PC-9 (cell line): ENCODE measurements around the gene ADAMTS19. TPM values are rescaled to one million over a fixed set of nuclear protein-coding genes. Genes with fewer than 3 reads are reported as not detected.

Experiments
- BruUV-seq: library from RNA; stranded (reverse); fragments of 400-500 nt; replicated peaks from 2 replicates; lab custom pipeline; 2021; lab: Mats Ljungman, UMichigan
- CTCF ChIA-PET: fragments of 300-600 bp; sonication (Branson Sonifier 250); formaldehyde crosslinking; loops from one replicate; lab custom pipeline; 2022; ENCODE audit warnings: antibody characterized with exemption; lab: Charles Lee
- POLR2A ChIA-PET: fragments of 300-600 bp; sonication (Branson Sonifier 250); formaldehyde crosslinking; loops from one replicate; lab custom pipeline; 2022; ENCODE audit warnings: antibody characterized with exemption; ENCODE audit not compliant: unreplicated experiment; lab: Charles Lee
- DNase-seq, 2 experiments: peaks; one replicate each; pipeline versions ENCODE4 v3.0.0 to v3.0.0-alpha.2; 2015 to 2022; ENCODE audit warnings: mixed read lengths in 1 of 2
- H2AFZ ChIP-seq: fragments of 200-600 bp; sonication (generic); 2 replicates; pipeline ENCODE4 v1.8.1; 2017; ENCODE audit warnings: antibody characterized with exemption
- H3F3A ChIP-seq: fragments of 200-600 bp; sonication (generic); 2 replicates; pipeline ENCODE4 v1.8.1; 2017; ENCODE audit warnings: antibody characterized with exemption, mild to moderate bottlenecking, low read depth; ENCODE audit not compliant: insufficient read depth
- H3K27ac ChIP-seq: fragments of 200-600 bp; sonication (generic); 2 replicates; pipeline ENCODE4 v1.6.1; 2016; ENCODE audit warnings: mixed run types
- H3K27me3 ChIP-seq: fragments of 200-600 bp; sonication (generic); 2 replicates; pipeline ENCODE4 v1.6.1; 2016; ENCODE audit warnings: low read depth, mixed run types; ENCODE audit not compliant: insufficient read depth
- H3K36me3 ChIP-seq: fragments of 200-600 bp; sonication (generic); 2 replicates; pipeline ENCODE4 v1.6.1; 2016; ENCODE audit warnings: low read depth, mixed run types
- H3K4me1 ChIP-seq: fragments of 200-600 bp; sonication (generic); replicated peaks from 2 replicates; pipeline ENCODE4 v1.6.1; 2016; ENCODE audit warnings: mixed run types; ENCODE audit not compliant: insufficient read depth
- H3K4me2 ChIP-seq: fragments of 200-600 bp; sonication (generic); 2 replicates; pipeline ENCODE4 v1.6.1; 2017; ENCODE audit warnings: mixed run types
- H3K4me3 ChIP-seq: fragments of 200-600 bp; sonication (generic); 2 replicates; pipeline ENCODE4 v1.6.1; 2016; ENCODE audit warnings: mixed run types
- H3K79me2 ChIP-seq: fragments of 200-600 bp; sonication (generic); 2 replicates; pipeline ENCODE4 v1.6.1; 2017; ENCODE audit warnings: low read depth, mixed run types
- H3K9me2 ChIP-seq: fragments of 200-600 bp; sonication (generic); 2 replicates; pipeline ENCODE4 v1.8.1; 2017; ENCODE audit warnings: mild to moderate bottlenecking; ENCODE audit not compliant: insufficient read depth
- H3K9me3 ChIP-seq: fragments of 200-600 bp; sonication (generic); 2 replicates; pipeline ENCODE4 v1.8.1; 2016; ENCODE audit warnings: low read depth; ENCODE audit not compliant: insufficient read depth
- H4K20me1 ChIP-seq: fragments of 200-600 bp; sonication (generic); 2 replicates; pipeline ENCODE4 v1.8.1; 2017; ENCODE audit not compliant: insufficient read depth
- EZH2 ChIP-seq: fragments of 200-600 bp; sonication (generic); IDR thresholded peaks from 2 replicates; pipeline ENCODE4 v1.8.0; 2017; ENCODE audit warnings: antibody characterized with exemption, low read depth
- intact Hi-C: fragments of 100-400 bp; cut with micrococcal nuclease; formaldehyde crosslinking; loops from one replicate; pipeline ENCODE4 v1.10.0; 2022; ENCODE audit not compliant: unreplicated experiment
- total RNA-seq: library from RNA; stranded (reverse); gene quantifications from 2 replicates; pipeline ENCODE4 v1.2.3, GENCODE V29; 2021
- TF ChIP-seq, protein P1 (sequence below): fragments of 200-600 bp; sonication (generic); conservative IDR thresholded peaks from 2 replicates; pipeline ENCODE4 v1.6.1; 2017; ENCODE audit warnings: mixed run types, antibody characterized with exemption, mild to moderate bottlenecking, moderate library complexity

ADAMTS19 gene
- total RNA-seq, 1 experiment from 2014 or later = not detected

DNA sequence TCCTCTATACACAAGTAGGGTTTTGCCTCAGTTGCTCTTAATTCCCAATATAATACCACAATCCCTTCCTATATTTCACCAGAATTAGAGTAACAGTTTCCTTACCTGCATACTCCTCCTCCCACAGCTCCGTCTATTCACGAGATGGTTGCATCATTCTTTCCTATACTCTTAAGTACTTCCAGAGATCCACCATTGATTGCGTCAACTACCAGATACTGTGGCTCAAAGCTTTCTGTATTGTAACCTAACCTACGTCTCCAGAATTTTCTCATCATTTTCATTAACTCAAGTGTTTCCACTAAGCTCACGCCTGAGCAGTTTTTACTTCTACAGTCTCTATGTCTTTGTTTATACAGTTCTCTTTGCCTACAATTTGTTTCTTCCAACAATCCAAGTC lies 256.6 kb downstream of the ADAMTS19 start:
- Histone ChIP-seq H4K20me1 (no peaks in the 10 kb centered on the region), H3K27ac (no peak overlapping the region), H3F3A (no peaks in the 10 kb centered on the region), H3K4me3 (no peak overlapping the region), H2AFZ (no peak overlapping the region), H3K4me2 (no peak overlapping the region), H3K79me2 (no peaks in the 10 kb centered on the region), H3K27me3 (no peaks in the 10 kb centered on the region), H3K4me1 (no peaks in the 10 kb centered on the region), H3K9me3 (no peaks in the 10 kb centered on the region), H3K9me2 (no peaks in the 10 kb centered on the region; the same call in 1 of the 2 replicates), H3K36me3 (no peaks in the 10 kb centered on the region)
- intact Hi-C loops = no loop called here
- TF ChIP-seq, protein P1, sequence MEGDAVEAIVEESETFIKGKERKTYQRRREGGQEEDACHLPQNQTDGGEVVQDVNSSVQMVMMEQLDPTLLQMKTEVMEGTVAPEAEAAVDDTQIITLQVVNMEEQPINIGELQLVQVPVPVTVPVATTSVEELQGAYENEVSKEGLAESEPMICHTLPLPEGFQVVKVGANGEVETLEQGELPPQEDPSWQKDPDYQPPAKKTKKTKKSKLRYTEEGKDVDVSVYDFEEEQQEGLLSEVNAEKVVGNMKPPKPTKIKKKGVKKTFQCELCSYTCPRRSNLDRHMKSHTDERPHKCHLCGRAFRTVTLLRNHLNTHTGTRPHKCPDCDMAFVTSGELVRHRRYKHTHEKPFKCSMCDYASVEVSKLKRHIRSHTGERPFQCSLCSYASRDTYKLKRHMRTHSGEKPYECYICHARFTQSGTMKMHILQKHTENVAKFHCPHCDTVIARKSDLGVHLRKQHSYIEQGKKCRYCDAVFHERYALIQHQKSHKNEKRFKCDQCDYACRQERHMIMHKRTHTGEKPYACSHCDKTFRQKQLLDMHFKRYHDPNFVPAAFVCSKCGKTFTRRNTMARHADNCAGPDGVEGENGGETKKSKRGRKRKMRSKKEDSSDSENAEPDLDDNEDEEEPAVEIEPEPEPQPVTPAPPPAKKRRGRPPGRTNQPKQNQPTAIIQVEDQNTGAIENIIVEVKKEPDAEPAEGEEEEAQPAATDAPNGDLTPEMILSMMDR = no peak
- TF ChIP-seq EZH2 = no peak
- ChIA-PET POLR2A (no interaction called here), CTCF (no interaction called here)
- DNase-seq = no peak
- no TSS peak for BruUV-seq

- Histone ChIP-seq H3K4me1 (no peaks in the 10 kb centered on the region), H3K4me2 (no peak overlapping the region), H3K27me3 (no peaks in the 10 kb centered on the region), H3F3A (no peaks in the 10 kb centered on the region), H3K9me2 (no peaks in the 10 kb centered on the region; the same call in 1 of the 2 replicates), H3K27ac (no peak overlapping the region), H2AFZ (no peak overlapping the region), H3K4me3 (no peak overlapping the region), H4K20me1 (no peaks in the 10 kb centered on the region), H3K36me3 (no peaks in the 10 kb centered on the region), H3K9me3 (no peaks in the 10 kb centered on the region), H3K79me2 (no peaks in the 10 kb centered on the region)
- DNase-seq = no peak
- no TSS peak for BruUV-seq
- TF ChIP-seq, protein P1 = no peak
- TF ChIP-seq EZH2 = no peak
- intact Hi-C loops = no loop called here
- ChIA-PET CTCF (no interaction called here), POLR2A (no interaction called here)
Observed at GRCh38 chr5:129717751-129718310, 257.7 kb downstream of the ADAMTS19 start.

- Histone ChIP-seq H3F3A (no peaks in the 10 kb centered on the region), H3K9me2 (no peaks in the 10 kb centered on the region; the same call in 1 of the 2 replicates), H3K79me2 (no peaks in the 10 kb centered on the region), H2AFZ (no peak overlapping the region), H3K27me3 (no peaks in the 10 kb centered on the region), H3K27ac (no peak overlapping the region), H3K4me2 (no peak overlapping the region), H3K9me3 (no peaks in the 10 kb centered on the region; the same call in 1 of the 2 replicates), H3K36me3 (no peaks in the 10 kb centered on the region), H3K4me1 (no peaks in the 10 kb centered on the region), H3K4me3 (no peak overlapping the region), H4K20me1 (no peaks in the 10 kb centered on the region)
- ChIA-PET CTCF (no interaction called here), POLR2A (no interaction called here)
- no TSS peak for BruUV-seq
- no peak for DNase-seq
- intact Hi-C loops = no loop called here
- TF ChIP-seq, protein P1 = no peak
- no peak for TF ChIP-seq EZH2
Observed at GRCh38 chr5:129718471-129719090, 258.5 kb downstream of the ADAMTS19 start.
